SU-DHL-6 (cell line): ENCODE results near the gene ERN1.

Experiments used
- H2AFZ ChIP-seq: fragments of 200-600 bp; sonication (generic); 2 replicates; pipeline ENCODE4 v1.6.1; 2014; ENCODE audit warnings: low read depth, mild to moderate bottlenecking, moderate library complexity, mixed read lengths, antibody characterized with exemption, low read length; ENCODE audit not compliant: severe bottlenecking
- H3F3A ChIP-seq: fragments of 200-600 bp; shearing (Covaris generic); 2 replicates; pipeline ENCODE4 v1.6.0; 2016; ENCODE audit warnings: antibody characterized with exemption, mild to moderate bottlenecking; ENCODE audit not compliant: insufficient read depth
- H3K27ac ChIP-seq: fragments of 200-600 bp; sonication (generic); 2 replicates; pipeline ENCODE4 v1.5.1; 2016; ENCODE audit warnings: low read depth, mild to moderate bottlenecking, low read length, moderate library complexity, mixed read lengths
- H3K27me3 ChIP-seq: fragments of 200-600 bp; sonication (generic), shearing (Covaris generic); 2 replicates; pipeline ENCODE4 v1.6.0; 2014; ENCODE audit warnings: mild to moderate bottlenecking, low read length
- H3K36me3 ChIP-seq: fragments of 200-600 bp; sonication (generic); 2 replicates; pipeline ENCODE4 v1.6.1; 2014; ENCODE audit warnings: mild to moderate bottlenecking, low read length, mixed read lengths
- H3K4me2 ChIP-seq: fragments of 300-600, 200-600 bp; shearing (Covaris generic), sonication (generic); 2 replicates; pipeline ENCODE4 v1.6.0; 2014; ENCODE audit warnings: low read length, low read depth, mild to moderate bottlenecking; ENCODE audit not compliant: poor library complexity, severe bottlenecking
- H3K4me3 ChIP-seq: fragments of 200-600 bp; sonication (generic); 2 replicates; pipeline ENCODE4 v1.5.1; 2014; ENCODE audit warnings: antibody characterized with exemption, low read length, mild to moderate bottlenecking, mixed read lengths; ENCODE audit not compliant: insufficient read depth, poor library complexity, severe bottlenecking
- H3K79me2 ChIP-seq: fragments of 200-600 bp; sonication (generic); 2 replicates; pipeline ENCODE4 v1.6.1; 2014; ENCODE audit warnings: mild to moderate bottlenecking, low read length, moderate library complexity; ENCODE audit not compliant: insufficient read depth
- H3K9ac ChIP-seq: fragments of 200-600 bp; sonication (generic); 2 replicates; pipeline ENCODE4 v1.7.0; 2014; ENCODE audit warnings: mild to moderate bottlenecking, low read length
- H3K9me2 ChIP-seq: fragments of 200-600 bp; sonication (generic); replicated peaks from 2 replicates; pipeline ENCODE4 v1.6.1; 2014; ENCODE audit warnings: low read length; ENCODE audit not compliant: insufficient read depth
- H3K9me3 ChIP-seq: fragments of 200-600 bp; sonication (generic); 2 replicates; pipeline ENCODE4 v1.6.1; 2014; ENCODE audit warnings: low read length, mixed read lengths; ENCODE audit not compliant: insufficient read depth
- H4K20me1 ChIP-seq: fragments of 200-600 bp; sonication (generic); 2 replicates; pipeline ENCODE4 v1.6.1; 2014; ENCODE audit warnings: low read depth, mild to moderate bottlenecking, antibody characterized with exemption, low read length, moderate library complexity, mixed read lengths
- CTCF ChIP-seq: fragments of 200-600 bp; sonication (generic); IDR thresholded peaks from one replicate; pipeline ENCODE4 v1.5.1; 2017; ENCODE audit warnings: antibody characterized with exemption, mild to moderate bottlenecking, low read length, moderate library complexity; ENCODE audit not compliant: insufficient read depth, poor library complexity, severe bottlenecking
- EZH2phosphoT487 ChIP-seq: fragments of 200-600 bp; sonication (generic), shearing (Covaris generic); conservative IDR thresholded peaks from 2 replicates; pipeline ENCODE4 v1.6.1; 2018; ENCODE audit warnings: mild to moderate bottlenecking, antibody characterized with exemption, low read length, moderate library complexity, mixed read lengths

The ERN1 gene

GRCh38 chr17:64085650-64086005 lies 44.3 kb downstream of the ERN1 start:
- TF ChIP-seq EZH2phosphoT487, result no peak
- no peak for TF ChIP-seq CTCF
- Histone ChIP-seq H4K20me1 (no peaks in the 10 kb centered on the region), H2AFZ (no peak overlapping the region), H3F3A (no peaks in the 10 kb centered on the region), H3K4me3 (no peak overlapping the region), H3K4me2 (no peak overlapping the region), H3K27ac (no peak overlapping the region), H3K9me3 (no peaks in the 10 kb centered on the region), H3K79me2 (no peaks in the 10 kb centered on the region), H3K9me2 (no peaks in the 10 kb centered on the region), H3K9ac (no peak overlapping the region), H3K36me3 (no peaks in the 10 kb centered on the region), H3K27me3 (no peaks in the 10 kb centered on the region)

GRCh38 chr17:64084940-64085649 lies 44.8 kb downstream of the ERN1 start:
- no peak overlapping the region for H3K4me2 ChIP-seq
- no peaks in the 10 kb centered on the region for H3F3A ChIP-seq
- no peak overlapping the region for H3K4me3 ChIP-seq
- H2AFZ ChIP-seq, result no peak overlapping the region
- H3K36me3 ChIP-seq, result no peaks in the 10 kb centered on the region
- H3K27me3 ChIP-seq, result no peaks in the 10 kb centered on the region
- H4K20me1 ChIP-seq, result no peaks in the 10 kb centered on the region
- H3K27ac ChIP-seq, result no peak overlapping the region
- H3K9me3 ChIP-seq, result no peaks in the 10 kb centered on the region
- no peaks in the 10 kb centered on the region for H3K9me2 ChIP-seq
- H3K79me2 ChIP-seq, result no peaks in the 10 kb centered on the region
- no peak overlapping the region for H3K9ac ChIP-seq
- no peak for TF ChIP-seq CTCF
- TF ChIP-seq EZH2phosphoT487, result no peak

GRCh38 chr17:64084086-64084939 lies 45.6 kb downstream of the ERN1 start:
- Histone ChIP-seq H2AFZ (no peak overlapping the region), H3K36me3 (no peaks in the 10 kb centered on the region), H3K4me2 (no peak overlapping the region), H3K27me3 (no peaks in the 10 kb centered on the region), H3K9ac (no peak overlapping the region), H3F3A (no peaks in the 10 kb centered on the region), H3K27ac (no peak overlapping the region), H3K4me3 (no peak overlapping the region), H3K9me3 (no peaks in the 10 kb centered on the region), H3K9me2 (no peaks in the 10 kb centered on the region), H4K20me1 (no peaks in the 10 kb centered on the region), H3K79me2 (no peaks in the 10 kb centered on the region)
- no peak for TF ChIP-seq CTCF
- TF ChIP-seq EZH2phosphoT487, result no peak
